ENCODE data around the gene TBXA2R. TPM values are rescaled to one million over a fixed set of nuclear protein-coding genes. Genes with fewer than 3 reads are reported as not detected.
A peak's percentile ranks its signal among the peaks of the same experiment; 100 is the strongest.

Gene TBXA2R
- total and polyA plus RNA-seq, 2 experiments from 2014 or later, result 0.70 to 2.0 TPM

DNA sequence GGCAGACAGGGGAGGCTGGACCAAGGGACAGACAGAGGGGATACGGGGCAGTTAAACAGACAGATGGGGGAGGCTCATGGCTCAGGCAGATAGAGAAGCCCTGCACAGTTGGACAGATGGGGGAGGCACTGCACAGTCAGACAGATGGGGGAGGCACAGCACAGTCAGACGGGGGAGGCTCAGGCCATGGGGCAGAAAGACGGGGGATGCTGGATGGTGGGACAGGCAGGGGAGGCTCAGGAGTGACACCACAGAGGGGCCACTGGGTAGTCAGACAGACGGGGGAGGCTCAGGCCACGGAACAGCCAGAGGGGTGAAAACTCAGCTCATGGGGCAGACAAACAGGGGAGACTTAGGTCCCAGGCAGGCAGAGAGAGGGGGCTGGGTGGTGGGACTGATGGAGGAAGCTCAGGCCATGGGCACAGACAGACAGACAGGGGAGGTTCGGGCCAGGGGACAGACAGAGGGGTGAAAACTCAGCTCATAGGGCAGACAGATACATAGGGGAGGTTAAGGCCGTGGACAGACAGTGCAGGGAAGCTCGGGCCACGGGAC, 50.2 kb downstream of the TBXA2R start:
- Histone ChIP-seq H3K9me2 (replicated peaks; ENCODE audit: insufficient read depth) (no peaks in the 10 kb centered on the region), H3K9me3 (ENCODE audit: low read depth) (no peaks in the 10 kb centered on the region), H3K4me3 (peak overlapping the region; percentile 88), H3K79me2 (peaks cover 14% of the 10 kb centered on the region), H3K27ac (no peak overlapping the region), H3K4me1 (ENCODE audit: insufficient read depth) (peaks cover 19% of the 10 kb centered on the region), H2AFZ (peak overlapping the region; percentile 8), H3K36me3 (replicated peaks; ENCODE audit: insufficient read depth, low read depth) (no peaks in the 10 kb centered on the region), H4K20me1 (ENCODE audit: insufficient read depth, poor library complexity, severe bottlenecking) (peaks cover 5% of the 10 kb centered on the region), H3K4me2 (peak overlapping the region; percentile 97), H3K27me3 (no peaks in the 10 kb centered on the region)
- TF ChIP-seq, protein P1, sequence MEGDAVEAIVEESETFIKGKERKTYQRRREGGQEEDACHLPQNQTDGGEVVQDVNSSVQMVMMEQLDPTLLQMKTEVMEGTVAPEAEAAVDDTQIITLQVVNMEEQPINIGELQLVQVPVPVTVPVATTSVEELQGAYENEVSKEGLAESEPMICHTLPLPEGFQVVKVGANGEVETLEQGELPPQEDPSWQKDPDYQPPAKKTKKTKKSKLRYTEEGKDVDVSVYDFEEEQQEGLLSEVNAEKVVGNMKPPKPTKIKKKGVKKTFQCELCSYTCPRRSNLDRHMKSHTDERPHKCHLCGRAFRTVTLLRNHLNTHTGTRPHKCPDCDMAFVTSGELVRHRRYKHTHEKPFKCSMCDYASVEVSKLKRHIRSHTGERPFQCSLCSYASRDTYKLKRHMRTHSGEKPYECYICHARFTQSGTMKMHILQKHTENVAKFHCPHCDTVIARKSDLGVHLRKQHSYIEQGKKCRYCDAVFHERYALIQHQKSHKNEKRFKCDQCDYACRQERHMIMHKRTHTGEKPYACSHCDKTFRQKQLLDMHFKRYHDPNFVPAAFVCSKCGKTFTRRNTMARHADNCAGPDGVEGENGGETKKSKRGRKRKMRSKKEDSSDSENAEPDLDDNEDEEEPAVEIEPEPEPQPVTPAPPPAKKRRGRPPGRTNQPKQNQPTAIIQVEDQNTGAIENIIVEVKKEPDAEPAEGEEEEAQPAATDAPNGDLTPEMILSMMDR (IDR thresholded peaks at IDR 0.05; ENCODE audit: poor library complexity), result no peak
- TF ChIP-seq EZH2phosphoT487 (IDR thresholded peaks at IDR 0.05; ENCODE audit: low read depth, severe bottlenecking, unreplicated experiment), result no peak
- no peak for TF ChIP-seq EZH2 (IDR thresholded peaks at IDR 0.05; ENCODE audit: borderline replicate concordance)
- WGBS (ENCODE audit: low lambda C conversion rate, missing lambda C conversion rate), result 63% methylated on average over 7 of the region's 9 CpGs
- DNase-seq (ENCODE audit: low spot score), result no peak

DNA sequence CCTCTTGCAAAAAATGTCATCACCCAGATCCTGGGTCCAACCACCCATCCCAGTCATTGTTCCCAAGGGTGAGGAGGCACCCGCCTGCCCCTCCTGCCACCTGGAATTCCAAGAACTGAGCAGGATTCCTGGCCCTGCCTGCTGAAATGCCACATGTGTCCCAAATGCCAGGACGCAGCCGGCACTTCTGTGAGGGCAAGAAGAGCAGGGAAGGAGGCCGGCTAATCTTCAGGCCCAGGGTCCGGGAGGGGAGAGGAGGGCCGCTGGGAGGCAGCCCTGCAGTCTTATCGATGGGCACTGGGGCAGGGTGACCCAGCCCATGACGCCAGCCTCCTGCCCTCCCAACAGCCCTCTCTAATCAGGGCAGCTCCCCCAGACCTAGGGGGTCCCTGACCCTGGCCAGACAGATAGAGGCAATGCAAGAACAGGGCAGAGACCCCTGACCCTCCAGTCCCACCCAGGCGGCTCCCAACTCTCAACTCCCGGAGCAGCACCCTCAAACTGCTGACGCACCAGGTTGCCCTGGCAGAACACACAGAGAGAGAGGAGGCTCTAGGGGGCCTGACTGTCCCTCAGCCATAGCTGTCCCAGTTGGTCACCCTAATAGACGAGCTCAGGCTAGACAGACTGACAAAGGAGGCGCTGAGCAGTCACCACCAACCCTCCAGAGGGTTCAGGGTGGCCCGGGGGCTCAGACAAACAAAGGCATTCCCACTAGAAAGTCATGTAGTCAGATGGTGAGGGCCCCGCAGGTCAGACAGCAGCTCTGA, 50.8 kb downstream of the TBXA2R start:
- WGBS (ENCODE audit: low lambda C conversion rate, missing lambda C conversion rate), result 91% methylated on average over 13 of the region's 15 CpGs
- no peak overlapping the region for H3K27ac ChIP-seq
- no peaks in the 10 kb centered on the region for H3K9me3 ChIP-seq (ENCODE audit: low read depth)
- H3K9me2 ChIP-seq (replicated peaks; ENCODE audit: insufficient read depth), result no peaks in the 10 kb centered on the region
- H3K36me3 ChIP-seq (replicated peaks; ENCODE audit: insufficient read depth, low read depth), result no peaks in the 10 kb centered on the region
- no peak for DNase-seq (ENCODE audit: low spot score)
- peak overlapping the region; percentile 97 for H3K4me2 ChIP-seq
- H3K4me1 ChIP-seq (ENCODE audit: insufficient read depth), result peaks cover 19% of the 10 kb centered on the region
- H3K27me3 ChIP-seq, result no peaks in the 10 kb centered on the region
- no peak overlapping the region for H3K4me3 ChIP-seq
- peaks cover 14% of the 10 kb centered on the region for H3K79me2 ChIP-seq
- no peak for TF ChIP-seq EZH2 (IDR thresholded peaks at IDR 0.05; ENCODE audit: borderline replicate concordance)
- TF ChIP-seq, protein P1 (IDR thresholded peaks at IDR 0.05; ENCODE audit: poor library complexity), result no peak
- TF ChIP-seq EZH2phosphoT487 (IDR thresholded peaks at IDR 0.05; ENCODE audit: low read depth, severe bottlenecking, unreplicated experiment), result no peak
- no peak overlapping the region for H2AFZ ChIP-seq
- H4K20me1 ChIP-seq (ENCODE audit: insufficient read depth, poor library complexity, severe bottlenecking), result peaks cover 5% of the 10 kb centered on the region

DNA sequence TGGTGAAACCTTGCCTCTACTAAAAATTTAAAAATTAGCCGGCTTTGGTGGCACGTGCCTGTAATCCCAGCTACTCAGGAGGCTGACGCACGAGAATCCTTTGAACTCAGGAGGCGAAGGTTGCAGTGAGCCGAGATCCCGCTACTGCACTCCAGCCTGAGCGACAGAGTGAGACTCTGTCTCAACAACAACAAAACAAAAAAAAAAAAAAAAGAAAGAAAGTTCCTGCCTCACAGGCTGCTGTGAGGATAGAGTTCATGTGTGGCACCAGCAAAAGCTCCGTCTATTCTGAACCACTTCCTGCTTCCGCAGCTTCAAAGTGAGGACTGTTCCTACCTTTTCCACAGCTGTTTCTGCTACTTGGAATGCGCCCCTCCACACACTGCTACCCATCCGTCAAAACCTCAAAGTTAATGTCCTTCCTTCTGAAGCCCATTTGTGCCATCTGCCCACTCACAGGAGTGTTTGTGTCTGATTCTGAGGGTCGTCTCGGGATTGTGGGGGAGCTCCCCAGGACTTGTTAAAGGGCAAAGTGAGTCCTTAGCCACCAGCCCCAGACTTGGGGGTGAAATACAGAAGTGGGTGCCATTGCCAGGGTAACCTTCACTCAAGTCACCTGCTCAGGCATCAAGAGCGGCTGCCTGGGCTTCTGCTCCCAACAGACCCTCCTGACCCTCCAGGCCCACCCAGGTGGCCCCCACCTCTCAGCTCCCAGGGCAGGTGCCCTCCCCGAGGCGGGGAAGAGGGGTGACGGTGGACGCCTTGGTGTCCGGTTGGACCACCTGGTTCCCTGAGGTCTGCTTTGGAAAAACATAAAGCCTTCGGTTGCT, 52.2 kb downstream of the TBXA2R start:
- Histone ChIP-seq H3K9me3 (ENCODE audit: low read depth) (no peaks in the 10 kb centered on the region), H3K4me3 (no peak overlapping the region), H3K27ac (no peak overlapping the region), H4K20me1 (ENCODE audit: insufficient read depth, poor library complexity, severe bottlenecking) (peaks cover 5% of the 10 kb centered on the region), H3K4me2 (no peak overlapping the region), H3K36me3 (replicated peaks; ENCODE audit: insufficient read depth, low read depth) (no peaks in the 10 kb centered on the region), H3K27me3 (no peaks in the 10 kb centered on the region), H3K4me1 (ENCODE audit: insufficient read depth) (peaks cover 19% of the 10 kb centered on the region), H3K9me2 (replicated peaks; ENCODE audit: insufficient read depth) (no peaks in the 10 kb centered on the region), H2AFZ (no peak overlapping the region), H3K79me2 (peaks cover 14% of the 10 kb centered on the region)
- 81% methylated on average over 21 of the region's 21 CpGs for WGBS (ENCODE audit: low lambda C conversion rate, missing lambda C conversion rate)
- no peak for DNase-seq (ENCODE audit: low spot score)
- no peak for TF ChIP-seq EZH2phosphoT487 (IDR thresholded peaks at IDR 0.05; ENCODE audit: low read depth, severe bottlenecking, unreplicated experiment)
- no peak for TF ChIP-seq EZH2 (IDR thresholded peaks at IDR 0.05; ENCODE audit: borderline replicate concordance)
- TF ChIP-seq, protein P1 (IDR thresholded peaks at IDR 0.05; ENCODE audit: poor library complexity), result no peak
